H9 (cell line): ENCODE data around the gene MTA1. TPM values are rescaled to one million over a fixed set of nuclear protein-coding genes. Genes with fewer than 3 reads are reported as not detected.

Source experiments
- DNase-seq: peaks from one replicate; pipeline ENCODE4 v3.0.0-alpha.2; 2017
- H2AFZ ChIP-seq: one replicate; pipeline ENCODE4 v1.6.1; 2013; ENCODE audit warnings: mild to moderate bottlenecking, low read length, control low read depth, moderate library complexity
- H2AK5ac ChIP-seq: 2 replicates; pipeline ENCODE4 v1.6.1; 2013; ENCODE audit warnings: low read length, control low read depth, mixed read lengths; ENCODE audit not compliant: insufficient read length
- H2BK120ac ChIP-seq: one replicate; pipeline ENCODE4 v1.6.1; 2013; ENCODE audit warnings: low read depth, mild to moderate bottlenecking, low read length, control low read depth, inconsistent platforms; ENCODE audit not compliant: poor library complexity, severe bottlenecking
- H2BK12ac ChIP-seq: 2 replicates; pipeline ENCODE4 v1.6.1; 2013; ENCODE audit warnings: low read length, control low read depth, mixed read lengths, low read depth; ENCODE audit not compliant: insufficient read length
- H2BK15ac ChIP-seq: 2 replicates; pipeline ENCODE4 v1.6.1; 2013; ENCODE audit warnings: low read depth, low read length, control low read depth
- H2BK20ac ChIP-seq: one replicate; pipeline ENCODE4 v1.6.1; 2013; ENCODE audit warnings: low read depth, mild to moderate bottlenecking, low read length, control low read depth, inconsistent platforms; ENCODE audit not compliant: poor library complexity, severe bottlenecking
- H2BK5ac ChIP-seq: 2 replicates; pipeline ENCODE4 v1.6.1; 2013; ENCODE audit warnings: low read length, control low read depth, mixed read lengths; ENCODE audit not compliant: insufficient read length
- H3K14ac ChIP-seq: 2 replicates; pipeline ENCODE4 v1.6.1; 2013; ENCODE audit warnings: low read length, control low read depth; ENCODE audit not compliant: insufficient read depth
- H3K18ac ChIP-seq: 2 replicates; pipeline ENCODE4 v1.6.1; 2013; ENCODE audit warnings: low read depth, mild to moderate bottlenecking, mixed read lengths, low read length, control low read depth; ENCODE audit not compliant: insufficient read length
- H3K23ac ChIP-seq: 2 replicates; pipeline ENCODE4 v1.6.1; 2013; ENCODE audit warnings: low read length, control low read depth, mixed read lengths, low read depth; ENCODE audit not compliant: insufficient read length
- H3K23me2 ChIP-seq: 2 replicates; pipeline ENCODE4 v1.6.1; 2013; ENCODE audit warnings: low read depth, mild to moderate bottlenecking, mixed read lengths, low read length, control low read depth; ENCODE audit not compliant: insufficient read length, poor library complexity, severe bottlenecking
- H3K27ac ChIP-seq: 2 replicates; pipeline ENCODE4 v1.5.1; 2013; ENCODE audit warnings: low read length, control low read depth, mixed read lengths, low read depth; ENCODE audit not compliant: insufficient read length
- H3K27me3 ChIP-seq: 2 replicates; pipeline ENCODE4 v1.6.1; 2013; ENCODE audit warnings: low read length, control low read depth, inconsistent platforms; ENCODE audit not compliant: insufficient read depth
- H3K4ac ChIP-seq: 2 replicates; pipeline ENCODE4 v1.6.1; 2013; ENCODE audit warnings: low read depth, mild to moderate bottlenecking, control low read depth, inconsistent platforms, low read length, moderate library complexity
- H3K4me1 ChIP-seq: 2 replicates; pipeline ENCODE4 v1.6.1; 2013; ENCODE audit warnings: low read length, control low read depth, inconsistent platforms; ENCODE audit not compliant: insufficient read depth
- H3K4me2 ChIP-seq: 2 replicates; pipeline ENCODE4 v1.6.1; 2013; ENCODE audit warnings: low read length, control low read depth, mixed read lengths; ENCODE audit not compliant: insufficient read length, insufficient read depth
- H3K56ac ChIP-seq: 2 replicates; pipeline ENCODE4 v1.6.1; 2013; ENCODE audit warnings: low read depth, mild to moderate bottlenecking, mixed read lengths, low read length, control low read depth; ENCODE audit not compliant: insufficient read length
- H3K79me1 ChIP-seq: 2 replicates; pipeline ENCODE4 v1.6.1; 2013; ENCODE audit warnings: low read depth, mild to moderate bottlenecking, moderate library complexity, low read length, control low read depth, inconsistent platforms; ENCODE audit not compliant: insufficient read depth, poor library complexity, severe bottlenecking
- H3K79me2 ChIP-seq: 2 replicates; pipeline ENCODE4 v1.6.1; 2013; ENCODE audit warnings: low read length, control low read depth, inconsistent platforms; ENCODE audit not compliant: insufficient read depth
- H3K9ac ChIP-seq: 2 replicates; pipeline ENCODE4 v1.6.1; 2013; ENCODE audit warnings: low read length, control low read depth, mixed read lengths; ENCODE audit not compliant: insufficient read length; ENCODE audit errors: extremely low read depth
- H3K9me3 ChIP-seq: one replicate; pipeline ENCODE4 v1.6.1; 2013; ENCODE audit warnings: low read depth, low read length, inconsistent platforms; ENCODE audit not compliant: control insufficient read depth
- H3T11ph ChIP-seq: one replicate; pipeline ENCODE4 v1.6.1; 2013; ENCODE audit warnings: mild to moderate bottlenecking, low read length, control low read depth, inconsistent platforms
- H4K20me1 ChIP-seq: one replicate; pipeline ENCODE4 v1.6.1; 2013; ENCODE audit not compliant: control insufficient read depth, insufficient read length, insufficient read depth
- H4K5ac ChIP-seq: 2 replicates; pipeline ENCODE4 v1.6.1; 2013; ENCODE audit warnings: low read depth, mild to moderate bottlenecking, mixed read lengths, low read length, control low read depth; ENCODE audit not compliant: insufficient read length
- H4K8ac ChIP-seq: replicated peaks from 2 replicates; pipeline ENCODE4 v1.6.1; 2013; ENCODE audit warnings: low read length, control low read depth, mixed read lengths, low read depth; ENCODE audit not compliant: insufficient read length
- H4K91ac ChIP-seq: 2 replicates; pipeline ENCODE4 v1.6.1; 2013; ENCODE audit warnings: low read depth, mild to moderate bottlenecking, moderate library complexity, mixed read lengths, low read length, control low read depth; ENCODE audit not compliant: insufficient read length
- H3K27ac Mint-ChIP-seq, 3 experiments: 2 replicates in 2 of 3; 3 replicates in 1 of 3; pipeline ENCODE4 v1.8.0; 2020 to 2021; ENCODE audit warnings: mixed read lengths in 3 of 3, mild to moderate bottlenecking in 1 of 3, moderate library complexity in 1 of 3
- H3K27me3 Mint-ChIP-seq: 2 replicates; pipeline ENCODE4 v1.8.0; 2021; ENCODE audit warnings: low read depth, mild to moderate bottlenecking, moderate library complexity, mixed read lengths
- H3K36me3 Mint-ChIP-seq, 3 experiments: 2 replicates in 2 of 3; 3 replicates in 1 of 3; pipeline ENCODE4 v1.8.0; 2020 to 2021; ENCODE audit warnings: low read depth in 3 of 3, mixed read lengths in 3 of 3; ENCODE audit not compliant: insufficient read depth in 1 of 3
- H3K4me1 Mint-ChIP-seq, 2 experiments: 2 replicates each; pipeline ENCODE4 v1.8.0; 2020; ENCODE audit warnings: mixed read lengths in 2 of 2
- H3K4me3 Mint-ChIP-seq, 2 experiments: 2 replicates in 1 of 2; 3 replicates in 1 of 2; pipeline ENCODE4 v1.8.0; 2020 to 2021; ENCODE audit warnings: mild to moderate bottlenecking in 2 of 2, mixed read lengths in 2 of 2, moderate library complexity in 1 of 2
- H3K9me3 Mint-ChIP-seq, 2 experiments: 2 replicates in 1 of 2; 3 replicates in 1 of 2; pipeline ENCODE4 v1.8.0; 2020; ENCODE audit warnings: mild to moderate bottlenecking in 2 of 2, mixed read lengths in 2 of 2, moderate library complexity in 1 of 2
- CTCF ChIP-seq: fragments of 200-600 bp; sonication (generic); conservative IDR thresholded peaks from 3 replicates; pipeline ENCODE4 v1.8.0; 2021; ENCODE audit warnings: antibody characterized with exemption, mild to moderate bottlenecking
- WGBS: extraction: QIAGEN DNeasy Blood & Tissue Kit; methylation state at CpG from one replicate; pipeline ENCODE4 v1.1.7; 2013; ENCODE audit warnings: missing lambda C conversion rate, low lambda C conversion rate, mixed read lengths; ENCODE audit not compliant: insufficient read length; ENCODE audit errors: extremely low coverage; 5-methylcytosine and 5-hydroxymethylcytosine counted together
- total RNA-seq: library from RNA; stranded (reverse); gene quantifications from 2 replicates; pipeline ENCODE4 v1.2.1, GENCODE V29; 2021

MTA1 gene
- total RNA-seq, 1 experiment from 2014 or later = 230 TPM

GRCh38 chr14:105386581-105387529, 32.8 kb upstream of the MTA1 start:
- H3K14ac ChIP-seq = no peak overlapping the region
- H3K4me1 Mint-ChIP-seq = no peaks in the 10 kb centered on the region

More at GRCh38 chr14:105386581-105387529, 32.8 kb upstream of the MTA1 start:
- no peak overlapping the region for H3K23ac ChIP-seq
- H4K5ac ChIP-seq = no peak overlapping the region
- H3K56ac ChIP-seq = no peak overlapping the region
- no peak overlapping the region for H4K8ac ChIP-seq
- DNase-seq = no peak
- no peak overlapping the region for H2BK5ac ChIP-seq
- H3K36me3 Mint-ChIP-seq = peaks cover 10 to 20% (median 18%) of the 10 kb centered on the region in 3 experiments; a peak in 6 of 7 replicates
- H3K27me3 Mint-ChIP-seq = peaks cover 1% of the 10 kb centered on the region; the same call in 1 of the 2 replicates
- no peak for TF ChIP-seq CTCF
- no peak overlapping the region for H4K91ac ChIP-seq
- H2AFZ ChIP-seq = no peak overlapping the region
- no peak overlapping the region for H3K9ac ChIP-seq
- H2BK12ac ChIP-seq = no peak overlapping the region
- no peak overlapping the region; a peak in 1 of 7 replicates for H3K27ac Mint-ChIP-seq
- no peak overlapping the region for H3K27ac ChIP-seq
- no peaks in the 10 kb centered on the region for H3K9me3 Mint-ChIP-seq
- H3K4me3 Mint-ChIP-seq = no peak overlapping the region
- no peaks in the 10 kb centered on the region for H3K79me1 ChIP-seq
- H3K18ac ChIP-seq = no peak overlapping the region
- H2BK20ac ChIP-seq = no peak overlapping the region
- H3K9me3 ChIP-seq = no peaks in the 10 kb centered on the region
- no peaks in the 10 kb centered on the region for H3K27me3 ChIP-seq
- no peaks in the 10 kb centered on the region for H3K79me2 ChIP-seq
- no peak overlapping the region for H3K4me2 ChIP-seq
- no peaks in the 10 kb centered on the region for H3K23me2 ChIP-seq
- H3K4me1 ChIP-seq = no peaks in the 10 kb centered on the region
- no peaks in the 10 kb centered on the region for H4K20me1 ChIP-seq
- WGBS = no CpG with 5 or more reads among the region's 33 CpGs
- no peak overlapping the region for H3K4ac ChIP-seq
- H2BK15ac ChIP-seq = no peak overlapping the region
- H2AK5ac ChIP-seq = no peak overlapping the region
- H3T11ph ChIP-seq = no peak overlapping the region
- no peak overlapping the region for H2BK120ac ChIP-seq
